Measurements from ENCODE around the gene DHCR7.
"Not testable (repeated sequence)": the region's sequence is repeated elsewhere in the genome, so short reads cannot be mapped to it uniquely, and the experiment has no call there.

DHCR7 gene

DNA sequence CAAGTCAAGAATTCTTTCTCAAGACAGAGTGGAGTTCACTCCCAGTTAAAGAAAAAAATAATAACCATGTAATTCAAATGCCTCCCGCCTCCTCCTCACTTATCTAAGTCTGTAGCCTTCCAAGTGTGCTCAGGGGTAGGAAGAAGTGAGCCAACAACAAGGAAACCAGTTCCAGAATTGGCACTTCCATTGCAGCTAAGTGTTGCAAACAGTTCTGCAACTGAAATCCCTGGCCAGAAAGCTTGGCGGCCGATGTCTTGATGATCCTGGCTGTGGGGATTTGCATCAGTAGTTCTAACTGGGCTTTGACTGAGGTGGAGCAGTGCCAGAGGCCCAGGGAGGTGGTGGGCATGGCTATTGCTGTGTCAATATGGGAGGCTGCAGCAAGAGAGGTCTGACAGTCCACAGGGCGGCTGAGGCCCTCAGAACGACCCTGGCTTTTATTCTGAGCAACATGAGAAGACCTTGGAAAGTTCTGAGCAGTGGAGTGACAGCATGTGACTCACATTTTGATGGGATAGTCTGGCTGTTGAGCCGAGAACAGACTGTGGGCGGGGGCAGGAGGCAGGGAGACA, 19.2 kb downstream of the DHCR7 start:
- no peak for DNase-seq (ENCODE audit: low read depth)
- TF ChIP-seq, protein P1, sequence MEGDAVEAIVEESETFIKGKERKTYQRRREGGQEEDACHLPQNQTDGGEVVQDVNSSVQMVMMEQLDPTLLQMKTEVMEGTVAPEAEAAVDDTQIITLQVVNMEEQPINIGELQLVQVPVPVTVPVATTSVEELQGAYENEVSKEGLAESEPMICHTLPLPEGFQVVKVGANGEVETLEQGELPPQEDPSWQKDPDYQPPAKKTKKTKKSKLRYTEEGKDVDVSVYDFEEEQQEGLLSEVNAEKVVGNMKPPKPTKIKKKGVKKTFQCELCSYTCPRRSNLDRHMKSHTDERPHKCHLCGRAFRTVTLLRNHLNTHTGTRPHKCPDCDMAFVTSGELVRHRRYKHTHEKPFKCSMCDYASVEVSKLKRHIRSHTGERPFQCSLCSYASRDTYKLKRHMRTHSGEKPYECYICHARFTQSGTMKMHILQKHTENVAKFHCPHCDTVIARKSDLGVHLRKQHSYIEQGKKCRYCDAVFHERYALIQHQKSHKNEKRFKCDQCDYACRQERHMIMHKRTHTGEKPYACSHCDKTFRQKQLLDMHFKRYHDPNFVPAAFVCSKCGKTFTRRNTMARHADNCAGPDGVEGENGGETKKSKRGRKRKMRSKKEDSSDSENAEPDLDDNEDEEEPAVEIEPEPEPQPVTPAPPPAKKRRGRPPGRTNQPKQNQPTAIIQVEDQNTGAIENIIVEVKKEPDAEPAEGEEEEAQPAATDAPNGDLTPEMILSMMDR (IDR thresholded peaks at IDR 0.05; ENCODE audit: control insufficient read depth, extremely low read depth, insufficient read depth), result no peak
- no peak overlapping the region for H3K4me3 ChIP-seq (ENCODE audit: low read depth, low read length)

DNA sequence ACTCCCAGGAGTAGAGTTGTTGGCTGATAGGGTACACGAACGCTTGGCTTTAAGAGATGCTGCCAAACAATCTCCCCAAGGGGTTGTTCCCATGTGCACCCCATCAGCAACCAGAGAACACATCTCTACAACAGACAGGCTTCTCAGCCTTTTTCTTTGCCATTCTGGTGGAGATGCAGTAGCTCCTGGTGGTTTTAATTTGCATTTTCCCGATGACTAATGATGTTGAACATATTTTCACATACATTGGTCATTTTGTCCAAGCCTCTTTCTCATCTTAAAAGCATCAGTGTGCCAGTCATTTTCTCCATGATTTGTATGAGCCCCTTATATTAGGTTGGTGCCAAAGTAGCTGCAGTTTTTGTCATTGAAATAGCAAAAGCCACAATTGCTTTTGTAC, 21.8 kb downstream of the DHCR7 start:
- no peak overlapping the region for H3K4me3 ChIP-seq (ENCODE audit: low read depth, low read length)
- DNase-seq (ENCODE audit: low read depth), result no peak
- TF ChIP-seq, protein P1 (IDR thresholded peaks at IDR 0.05; ENCODE audit: control insufficient read depth, extremely low read depth, insufficient read depth), result no peak

DNA sequence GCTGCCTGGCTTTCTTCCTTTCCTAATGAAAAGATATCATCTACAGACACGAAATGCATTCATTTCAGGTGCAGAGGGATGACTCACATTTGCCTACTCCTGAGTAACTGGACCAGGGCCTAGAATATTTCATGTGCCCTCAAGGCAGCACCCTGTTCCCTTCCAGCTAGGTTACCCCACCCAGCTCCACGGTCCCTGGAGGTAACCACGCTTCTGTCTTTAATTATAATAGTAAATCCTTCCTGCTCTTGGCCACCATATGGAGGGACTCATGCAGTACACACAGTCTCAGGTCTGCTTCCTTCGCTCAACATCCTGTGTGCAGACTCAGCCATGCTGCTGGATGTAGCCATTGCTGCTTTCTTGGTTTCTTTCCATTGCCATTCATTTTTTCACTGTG, 22.3 kb downstream of the DHCR7 start:
- DNase-seq (ENCODE audit: low read depth), result peak; percentile 31
- no peak overlapping the region for H3K4me3 ChIP-seq (ENCODE audit: low read depth, low read length)
- TF ChIP-seq, protein P1 (IDR thresholded peaks at IDR 0.05; ENCODE audit: control insufficient read depth, extremely low read depth, insufficient read depth), result no peak

DNA sequence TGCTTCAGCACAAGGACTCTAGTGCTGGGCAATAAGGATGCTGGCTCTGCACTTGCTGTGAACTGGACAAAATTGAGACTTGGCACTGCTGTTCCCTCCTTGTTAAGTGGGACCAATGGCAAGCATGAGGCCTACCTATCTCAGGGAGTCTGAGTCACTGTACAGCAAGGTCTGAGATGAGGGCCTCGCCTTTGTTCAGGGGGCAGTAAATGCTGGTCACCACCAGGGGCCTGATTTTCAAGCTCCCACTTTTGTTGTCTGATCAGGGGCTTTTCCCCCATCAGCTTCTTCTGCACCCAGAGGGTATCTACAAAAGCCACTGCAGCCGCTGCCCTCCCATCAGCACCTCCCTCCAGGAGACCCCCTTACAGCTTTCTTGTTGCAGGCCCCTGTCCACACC, 22.8 kb downstream of the DHCR7 start:
- no peak for DNase-seq (ENCODE audit: low read depth)
- no peak overlapping the region for H3K4me3 ChIP-seq (ENCODE audit: low read depth, low read length)
- TF ChIP-seq, protein P1 (IDR thresholded peaks at IDR 0.05; ENCODE audit: control insufficient read depth, extremely low read depth, insufficient read depth), result no peak

DNA sequence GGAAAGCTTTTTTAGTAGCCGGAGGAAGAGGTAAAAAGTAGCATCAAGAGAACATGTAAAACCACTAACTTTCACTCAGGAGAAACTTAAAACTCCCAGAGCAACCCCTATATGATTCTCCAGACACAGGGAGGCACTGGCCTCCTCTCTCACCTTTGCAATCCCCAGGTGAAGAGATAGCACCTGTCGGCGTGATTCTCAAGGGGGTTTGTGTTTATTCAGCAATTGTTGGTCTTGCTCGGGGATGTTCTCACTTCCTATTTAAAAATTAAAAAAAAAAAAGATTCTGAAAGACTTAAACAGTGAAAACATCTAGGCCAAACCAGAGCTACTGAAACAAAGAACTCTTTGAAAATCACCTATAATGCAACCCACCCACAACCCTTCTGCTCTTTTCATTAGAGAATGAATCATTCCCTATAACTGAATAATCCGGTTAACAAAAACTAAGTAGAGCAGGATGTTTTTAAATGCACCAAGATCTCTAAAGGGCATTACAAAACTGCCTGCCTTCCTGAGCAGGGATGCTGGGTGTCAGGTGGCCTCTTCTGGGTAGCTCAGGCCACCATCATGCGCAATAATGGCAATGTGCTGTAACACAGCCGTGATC, 24.9 kb downstream of the DHCR7 start:
- H3K4me3 ChIP-seq (ENCODE audit: low read depth, low read length), result no peak overlapping the region
- no peak for DNase-seq (ENCODE audit: low read depth)
- TF ChIP-seq, protein P1 (IDR thresholded peaks at IDR 0.05; ENCODE audit: control insufficient read depth, extremely low read depth, insufficient read depth), result no peak

DNA sequence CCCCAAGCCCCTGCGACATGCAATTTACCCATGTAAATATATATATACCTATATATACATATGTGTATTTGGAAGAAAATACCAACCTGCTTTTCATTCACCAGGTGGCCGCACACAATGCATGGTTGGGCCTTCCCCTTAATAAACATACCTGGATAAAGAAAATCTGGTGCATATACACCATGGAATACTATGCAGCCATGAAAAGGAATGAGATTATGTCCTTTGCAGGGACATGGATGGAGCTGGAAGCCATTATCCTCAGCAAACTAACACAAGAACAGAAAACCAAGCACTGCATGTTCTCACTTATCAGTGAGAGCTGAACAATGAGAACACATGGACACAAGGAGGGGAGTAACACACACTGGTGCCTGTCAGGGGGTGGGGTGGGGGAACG, 25.9 kb downstream of the DHCR7 start:
- H3K4me3 ChIP-seq (ENCODE audit: low read depth, low read length); DNase-seq (ENCODE audit: low read depth): not testable (repeated sequence)

DNA sequence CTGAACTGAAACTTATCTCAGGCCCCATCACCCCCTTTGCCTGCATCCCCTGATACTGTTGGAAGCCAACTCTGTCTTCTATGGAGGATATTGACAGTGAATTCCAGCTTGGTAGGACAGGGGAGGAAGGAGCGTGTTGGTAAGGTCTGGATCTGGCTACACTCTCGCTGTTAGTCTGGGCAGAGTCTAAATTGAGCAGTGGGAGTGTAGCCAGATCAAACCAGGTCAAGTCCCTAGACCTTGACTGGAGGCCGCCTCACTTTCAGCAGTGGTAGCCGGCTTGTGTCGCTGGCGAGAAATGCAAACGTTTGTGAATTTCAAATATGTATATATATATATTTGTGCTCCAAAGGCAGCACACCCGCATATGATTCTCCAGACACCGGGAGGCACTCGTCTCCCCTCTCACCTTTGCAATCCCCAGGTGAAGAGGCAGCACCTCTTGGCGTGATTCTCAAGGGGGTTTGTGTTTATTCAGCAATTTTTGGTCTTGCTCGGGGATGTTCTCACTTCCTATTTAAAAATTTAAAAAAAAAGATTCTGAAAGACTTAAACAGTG, 26.7 kb downstream of the DHCR7 start:
- TF ChIP-seq, protein P1 (IDR thresholded peaks at IDR 0.05; ENCODE audit: control insufficient read depth, extremely low read depth, insufficient read depth), result no peak
- no peak for DNase-seq (ENCODE audit: low read depth)
- H3K4me3 ChIP-seq (ENCODE audit: low read depth, low read length), result no peak overlapping the region

All from LNCaP clone FGC (cell line).